Fibroblast of skin of abdomen (primary cell): ENCODE results near the gene AGO1. TPM values are rescaled to one million over a fixed set of nuclear protein-coding genes. Genes with fewer than 3 reads are reported as not detected.

Source experiments
- DNase-seq: peaks from one replicate; pipeline ENCODE4 v3.0.0-alpha.2; 2013
- polyA plus RNA-seq, 2 experiments: library from polyadenylated mRNA; unstranded; fragments of 120-200 nt; gene quantifications; one replicate each; pipeline ENCODE4 v1.2.1, GENCODE V29; 2013; ENCODE audit not compliant: insufficient read length in 2 of 2

The AGO1 gene
- 14.8 TPM for polyA plus RNA-seq (2013, experiment 1 of 2; ENCODE audit: insufficient read length)
- polyA plus RNA-seq (2013, experiment 2 of 2; ENCODE audit: insufficient read length), result 13.9 TPM

- DNase-seq, result peak; percentile 93
These were observed at the start of gene AGO1 for GRCh38 chr1:35882945-35883634. TSS of gene AGO1 (plus strand) at chr1:35883209. CDS start at chr1:35883422, 213 bp downstream.

GRCh38 chr1:35833395-35833794 lies 49.6 kb upstream of the AGO1 start:
- DNase-seq, result no peak

- DNase-seq, result no peak
These were observed 48.8 kb upstream of the AGO1 start for GRCh38 chr1:35834218-35834617.

GRCh38 chr1:35835398-35835797 lies 47.6 kb upstream of the AGO1 start:
- DNase-seq, result no peak

- no peak for DNase-seq
These were observed 46.3 kb upstream of the AGO1 start for GRCh38 chr1:35836734-35837133.

GRCh38 chr1:35838693-35839245 lies 44.2 kb upstream of the AGO1 start:
- no peak for DNase-seq

- DNase-seq, result no peak
These were observed 38.2 kb upstream of the AGO1 start for GRCh38 chr1:35844826-35845225.

GRCh38 chr1:35845766-35846165 lies 37.2 kb upstream of the AGO1 start:
- DNase-seq, result no peak

GRCh38 chr1:35847935-35848565 lies 35.0 kb upstream of the AGO1 start:
- DNase-seq, result no peak

- DNase-seq, result no peak
These were observed 33.0 kb upstream of the AGO1 start for GRCh38 chr1:35850051-35850450.

GRCh38 chr1:35850716-35851115 lies 32.3 kb upstream of the AGO1 start:
- DNase-seq, result no peak

GRCh38 chr1:35851132-35851869 lies 31.7 kb upstream of the AGO1 start:
- DNase-seq, result peak; percentile 69

GRCh38 chr1:35852241-35852640 lies 30.8 kb upstream of the AGO1 start:
- no peak for DNase-seq

- DNase-seq, result no peak
These were observed 27.9 kb upstream of the AGO1 start for GRCh38 chr1:35854989-35855700.

GRCh38 chr1:35856964-35857363 lies 26.0 kb upstream of the AGO1 start:
- DNase-seq, result no peak

GRCh38 chr1:35857830-35858229 lies 25.2 kb upstream of the AGO1 start:
- DNase-seq, result peak; percentile 5

GRCh38 chr1:35860696-35861095 lies 22.3 kb upstream of the AGO1 start:
- no peak for DNase-seq

- no peak for DNase-seq
These were observed 19.9 kb upstream of the AGO1 start for GRCh38 chr1:35863136-35863535.

GRCh38 chr1:35863881-35864625 lies 19.0 kb upstream of the AGO1 start:
- no peak for DNase-seq

GRCh38 chr1:35864813-35865212 lies 18.2 kb upstream of the AGO1 start:
- DNase-seq, result no peak

GRCh38 chr1:35866991-35867390 lies 16.0 kb upstream of the AGO1 start:
- DNase-seq, result no peak
